NCI-H1048 (cell line): Measurements from ENCODE around the gene ATP9A.

Experiments
- DNase-seq: peaks from one replicate; lab custom pipeline; 2025; lab: John Stamatoyannopoulos, UW

The ATP9A gene

DNA sequence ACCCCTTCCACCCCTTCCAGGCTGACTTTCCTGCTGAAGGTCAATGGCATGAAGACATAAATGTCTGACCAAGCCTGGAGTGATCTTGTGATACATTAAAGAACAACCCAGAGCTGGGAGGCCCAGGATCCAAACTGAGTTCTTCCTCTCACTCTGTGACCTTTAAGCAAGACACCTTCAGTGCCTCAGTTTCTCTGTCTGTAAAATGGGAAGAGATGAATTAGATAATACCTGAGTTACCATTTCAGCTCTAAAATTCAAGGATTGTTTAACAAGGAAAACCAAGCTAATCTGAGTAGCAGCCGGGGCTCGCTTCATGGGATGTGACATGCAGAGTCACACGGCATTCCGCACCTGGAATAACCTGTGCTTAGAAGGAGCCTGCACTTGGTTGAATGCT lies 218.7 kb downstream of the ATP9A start:
- DNase-seq: no peak

DNA sequence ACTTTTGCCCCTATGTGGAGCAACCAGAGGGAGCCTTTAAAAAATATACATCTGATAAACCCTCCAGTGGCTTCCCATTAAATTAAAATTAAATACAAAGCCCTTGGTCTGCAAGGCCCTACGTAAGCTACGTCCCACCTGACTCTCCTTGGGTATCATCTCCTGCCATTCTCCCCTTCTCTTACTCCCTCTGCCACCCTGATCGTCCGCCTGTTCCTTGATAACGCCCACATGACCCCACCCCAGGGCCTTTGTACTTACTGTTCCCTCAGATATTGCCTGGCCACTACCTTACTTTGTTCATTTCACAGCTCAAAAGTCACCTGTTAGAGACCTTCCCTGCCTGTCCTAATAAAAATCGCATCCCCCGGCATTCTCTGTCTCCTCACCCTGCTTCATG lies 220.2 kb downstream of the ATP9A start:
- DNase-seq: no peak
